Fibroblast of lung (primary cell): Measurements from ENCODE around the gene KAT8. TPM values are rescaled to one million over a fixed set of nuclear protein-coding genes. Genes with fewer than 3 reads are reported as not detected.

Experiments used
- DNase-seq, 2 donors: peaks; one replicate each; pipeline versions ENCODE4 v3.0.0 to v3.0.0-alpha.2; 2010; ENCODE audit warnings: low read depth in 2 of 2
- H2AFZ ChIP-seq: 2 replicates; pipeline ENCODE4 v1.5.1; 2012; ENCODE audit warnings: low read length, control low read depth, inconsistent platforms
- H3K27ac ChIP-seq: 2 replicates; pipeline ENCODE4 v1.5.1; 2011; ENCODE audit warnings: low read length, control low read depth; ENCODE audit not compliant: insufficient read depth
- H3K27me3 ChIP-seq: 2 replicates; pipeline ENCODE4 v1.5.1; 2011; ENCODE audit warnings: mild to moderate bottlenecking, low read length; ENCODE audit not compliant: control insufficient read depth, insufficient read depth
- H3K36me3 ChIP-seq: 2 replicates; pipeline ENCODE4 v1.5.1; 2011; ENCODE audit warnings: low read length; ENCODE audit not compliant: control insufficient read depth, insufficient read depth
- H3K4me1 ChIP-seq: 2 replicates; pipeline ENCODE4 v1.5.1; 2011; ENCODE audit warnings: low read length; ENCODE audit not compliant: control insufficient read depth, insufficient read depth; ENCODE audit errors: extremely low read depth
- H3K4me2 ChIP-seq: 2 replicates; pipeline ENCODE4 v1.5.1; 2011; ENCODE audit warnings: low read length, control low read depth; ENCODE audit not compliant: insufficient read depth; ENCODE audit errors: extremely low read depth
- H3K4me3 ChIP-seq, 4 experiments: fragments of 200-600 bp in 1 of 4; sonication (generic) in 1 of 4; replicated peaks in 1 of 4; 2 replicates each; pipeline ENCODE4 v1.5.1; 2011 to 2016; ENCODE audit warnings: low read length in 4 of 4, low read depth in 3 of 4, mild to moderate bottlenecking in 3 of 4, control low read depth in 2 of 4, inconsistent platforms in 1 of 4, mixed read lengths in 1 of 4; ENCODE audit not compliant: insufficient read depth in 1 of 4; ENCODE audit errors: control extremely low read depth in 1 of 4
- H3K79me2 ChIP-seq: 2 replicates; pipeline ENCODE4 v1.5.1; 2012; ENCODE audit warnings: mild to moderate bottlenecking, low read length, inconsistent platforms; ENCODE audit not compliant: control insufficient read depth, insufficient read depth
- H3K9ac ChIP-seq: 2 replicates; pipeline ENCODE4 v1.5.1; 2011; ENCODE audit warnings: mild to moderate bottlenecking, low read length, control low read depth; ENCODE audit not compliant: insufficient read depth
- H3K9me3 ChIP-seq: 2 replicates; pipeline ENCODE4 v1.5.1; 2012; ENCODE audit warnings: low read depth, low read length; ENCODE audit not compliant: control insufficient read depth, insufficient read depth
- H4K20me1 ChIP-seq: 2 replicates; pipeline ENCODE4 v1.5.1; 2011; ENCODE audit warnings: low read length; ENCODE audit not compliant: control insufficient read depth, insufficient read depth; ENCODE audit errors: extremely low read depth
- EZH2 ChIP-seq: IDR thresholded peaks from 2 replicates; pipeline ENCODE4 v1.5.1; 2012; ENCODE audit warnings: low read length, control low read depth, mild to moderate bottlenecking; ENCODE audit errors: missing control alignments
- polyA plus RNA-seq, 2 donors: library from polyadenylated mRNA; depleted of rRNA in 1 of 2; stranded (reverse) in 1 of 2; unstranded in 1 of 2; fragments of >200 nt; gene quantifications; 2 replicates each; pipeline ENCODE4 v1.2.1, GENCODE V29; 2011 to 2012; ENCODE audit warnings: missing spikeins in 1 of 2
- total RNA-seq: library from RNA; depleted of rRNA; stranded (reverse); fragments of >200 nt; gene quantifications from 2 replicates; pipeline ENCODE4 v1.2.1, GENCODE V29; 2014
- TF ChIP-seq, protein P1 (sequence below), 2 donors: IDR thresholded peaks in 1 of 2; conservative IDR thresholded peaks in 1 of 2; 1 replicate in 1 of 2; 2 replicates in 1 of 2; pipeline ENCODE4 v1.5.1; 2011 to 2012; ENCODE audit warnings: low read length in 2 of 2, control low read depth in 1 of 2, inconsistent platforms in 1 of 2, low read depth in 1 of 2, mild to moderate bottlenecking in 1 of 2

KAT8 gene
- total and polyA plus RNA-seq, 2 donors (not counting 1 experiment from before 2014, with no cell fraction given) = 23.9 to 30.4 TPM

DNA sequence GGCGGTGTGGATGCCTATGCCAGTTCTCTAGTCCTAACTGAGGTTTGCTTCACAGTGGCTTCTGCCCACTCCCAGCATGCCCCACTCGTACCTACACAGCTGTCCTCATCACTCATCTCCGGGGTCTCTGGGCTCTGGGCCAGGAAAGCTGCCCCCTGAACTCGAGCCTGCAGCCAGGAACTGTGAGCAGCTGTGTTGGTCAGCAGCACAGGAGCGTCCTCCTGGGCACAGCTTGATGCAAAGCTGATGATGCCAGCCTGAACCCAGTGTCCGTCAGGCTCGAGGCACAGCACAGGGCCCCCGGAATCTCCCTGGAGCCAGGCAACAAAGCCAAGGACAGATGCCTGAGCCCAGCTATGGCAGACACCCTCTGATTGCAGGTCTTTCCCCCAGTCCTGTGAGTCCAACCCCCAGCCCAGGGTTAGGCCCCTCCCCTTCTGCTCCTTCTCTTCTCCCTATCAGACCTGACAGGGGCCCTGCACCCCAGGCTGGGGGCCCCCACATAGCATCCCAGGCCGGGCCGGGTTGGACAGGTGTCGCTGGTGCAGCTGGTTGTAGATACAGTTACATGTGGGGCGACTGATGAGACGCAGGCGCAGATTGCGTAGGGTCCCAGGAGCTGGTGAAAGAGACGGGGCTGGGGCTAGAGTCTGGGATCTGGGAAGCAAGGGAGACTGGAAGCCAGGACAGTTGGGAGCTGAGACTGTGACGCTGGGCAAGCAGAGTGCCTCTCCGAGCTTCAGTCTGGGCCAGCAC, 31.4 kb upstream of the KAT8 start:
- H3K4me3 ChIP-seq = no peak overlapping the region
- H3K4me1 ChIP-seq = no peaks in the 10 kb centered on the region
- H3K36me3 ChIP-seq = peaks cover 18% of the 10 kb centered on the region
- H2AFZ ChIP-seq = no peak overlapping the region
- DNase-seq = no peak
- H3K9me3 ChIP-seq = no peaks in the 10 kb centered on the region
- TF ChIP-seq, protein P1, sequence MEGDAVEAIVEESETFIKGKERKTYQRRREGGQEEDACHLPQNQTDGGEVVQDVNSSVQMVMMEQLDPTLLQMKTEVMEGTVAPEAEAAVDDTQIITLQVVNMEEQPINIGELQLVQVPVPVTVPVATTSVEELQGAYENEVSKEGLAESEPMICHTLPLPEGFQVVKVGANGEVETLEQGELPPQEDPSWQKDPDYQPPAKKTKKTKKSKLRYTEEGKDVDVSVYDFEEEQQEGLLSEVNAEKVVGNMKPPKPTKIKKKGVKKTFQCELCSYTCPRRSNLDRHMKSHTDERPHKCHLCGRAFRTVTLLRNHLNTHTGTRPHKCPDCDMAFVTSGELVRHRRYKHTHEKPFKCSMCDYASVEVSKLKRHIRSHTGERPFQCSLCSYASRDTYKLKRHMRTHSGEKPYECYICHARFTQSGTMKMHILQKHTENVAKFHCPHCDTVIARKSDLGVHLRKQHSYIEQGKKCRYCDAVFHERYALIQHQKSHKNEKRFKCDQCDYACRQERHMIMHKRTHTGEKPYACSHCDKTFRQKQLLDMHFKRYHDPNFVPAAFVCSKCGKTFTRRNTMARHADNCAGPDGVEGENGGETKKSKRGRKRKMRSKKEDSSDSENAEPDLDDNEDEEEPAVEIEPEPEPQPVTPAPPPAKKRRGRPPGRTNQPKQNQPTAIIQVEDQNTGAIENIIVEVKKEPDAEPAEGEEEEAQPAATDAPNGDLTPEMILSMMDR (conservative IDR thresholded peaks at IDR 0.05 in 1 of 2, IDR thresholded peaks at IDR 0.05 in 1 of 2; ENCODE audit: low read depth in 1 of 2, low read length in 2 of 2) = no peak
- TF ChIP-seq EZH2 = no peak
- no peaks in the 10 kb centered on the region for H3K27me3 ChIP-seq
- H3K27ac ChIP-seq = no peak overlapping the region
- no peaks in the 10 kb centered on the region for H4K20me1 ChIP-seq
- no peak overlapping the region for H3K9ac ChIP-seq
- H3K79me2 ChIP-seq = peaks cover under 1% of the 10 kb centered on the region
- no peak overlapping the region for H3K4me2 ChIP-seq

DNA sequence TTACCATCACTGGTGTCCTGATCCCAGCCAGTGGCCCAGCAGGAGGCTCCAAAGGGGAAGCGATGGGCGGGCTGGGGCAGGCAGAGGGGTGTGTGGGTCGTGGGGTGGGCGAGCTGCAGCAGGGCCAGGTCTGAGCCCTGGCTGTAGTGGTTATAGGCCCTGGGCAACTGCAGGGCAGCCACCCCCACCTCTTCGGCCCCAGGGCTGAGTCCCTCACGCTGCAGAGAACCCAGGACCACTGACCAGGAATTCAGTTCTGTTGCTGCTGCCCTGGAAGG, 30.9 kb upstream of the KAT8 start:
- DNase-seq = no peak
- no peak overlapping the region for H3K27ac ChIP-seq
- TF ChIP-seq EZH2 = no peak
- TF ChIP-seq, protein P1 (conservative IDR thresholded peaks at IDR 0.05 in 1 of 2, IDR thresholded peaks at IDR 0.05 in 1 of 2; ENCODE audit: low read depth in 1 of 2, low read length in 2 of 2) = no peak
- H3K27me3 ChIP-seq = no peaks in the 10 kb centered on the region
- H3K4me1 ChIP-seq = no peaks in the 10 kb centered on the region
- no peaks in the 10 kb centered on the region for H3K9me3 ChIP-seq
- no peaks in the 10 kb centered on the region for H4K20me1 ChIP-seq
- no peak overlapping the region for H2AFZ ChIP-seq
- H3K79me2 ChIP-seq = peaks cover 4% of the 10 kb centered on the region
- no peak overlapping the region for H3K4me2 ChIP-seq
- no peak overlapping the region for H3K9ac ChIP-seq
- H3K4me3 ChIP-seq = no peak overlapping the region
- H3K36me3 ChIP-seq = peaks cover 21% of the 10 kb centered on the region

DNA sequence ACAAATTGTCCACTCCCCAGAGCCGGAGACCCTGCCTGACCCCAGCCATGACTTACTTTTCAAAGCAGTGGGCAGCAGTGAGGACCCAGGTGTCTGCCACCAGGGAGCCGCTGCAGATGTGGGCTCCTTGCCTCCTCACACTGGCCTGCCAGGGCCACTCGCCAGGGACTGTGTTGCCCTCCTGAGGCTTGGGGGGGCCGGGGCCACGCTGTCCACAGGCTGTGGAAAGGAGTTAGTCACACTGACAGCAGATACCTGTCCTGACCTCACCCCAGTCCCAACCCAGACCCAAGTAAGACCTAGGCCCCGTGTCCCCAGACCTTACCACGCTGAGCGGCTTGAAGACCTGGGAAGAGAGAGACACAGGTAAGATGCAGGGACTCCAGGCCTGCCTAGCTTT, 30.0 kb upstream of the KAT8 start:
- peaks cover 2% of the 10 kb centered on the region for H3K4me1 ChIP-seq
- H3K9me3 ChIP-seq = no peaks in the 10 kb centered on the region
- no peak for DNase-seq
- peaks cover 23% of the 10 kb centered on the region for H3K36me3 ChIP-seq
- H2AFZ ChIP-seq = no peak overlapping the region
- no peak for TF ChIP-seq EZH2
- TF ChIP-seq, protein P1 (conservative IDR thresholded peaks at IDR 0.05 in 1 of 2, IDR thresholded peaks at IDR 0.05 in 1 of 2; ENCODE audit: low read depth in 1 of 2, low read length in 2 of 2) = no peak
- H3K27ac ChIP-seq = no peak overlapping the region
- no peaks in the 10 kb centered on the region for H3K27me3 ChIP-seq
- H3K79me2 ChIP-seq = peaks cover 7% of the 10 kb centered on the region
- no peaks in the 10 kb centered on the region for H4K20me1 ChIP-seq
- no peak overlapping the region for H3K4me2 ChIP-seq
- H3K9ac ChIP-seq = no peak overlapping the region
- no peak overlapping the region for H3K4me3 ChIP-seq
